ENCODE results near the gene EIF2B4.
A peak's percentile ranks its signal among the peaks of the same experiment; 100 is the strongest.
"Not testable (repeated sequence)": the region's sequence is repeated elsewhere in the genome, so short reads cannot be mapped to it uniquely, and the experiment has no call there.

EIF2B4 gene

GRCh38 chr2:27377618-27378095 lies 7.5 kb upstream of the EIF2B4 start:
- no peak for DNase-seq

GRCh38 chr2:27376866-27377617 lies 6.9 kb upstream of the EIF2B4 start:
- no peak for DNase-seq

- DNase-seq = no peak
Measured at GRCh38 chr2:27376151-27376865, 6.2 kb upstream of the EIF2B4 start.

- no peak for DNase-seq
Measured at GRCh38 chr2:27375513-27376099, 5.5 kb upstream of the EIF2B4 start.

GRCh38 chr2:27373567-27373966 lies 3.4 kb upstream of the EIF2B4 start:
- DNase-seq = no peak

GRCh38 chr2:27372937-27373336 lies 2.8 kb upstream of the EIF2B4 start:
- no peak for DNase-seq

- DNase-seq = peak; percentile 57 to 59
Measured at GRCh38 chr2:27370816-27371620, 880 bp upstream of the EIF2B4 start.

GRCh38 chr2:27369471-27370025 lies 590 bp downstream of the EIF2B4 start:
- no peak for DNase-seq

GRCh38 chr2:27363933-27364332 lies 6.2 kb downstream of the EIF2B4 start:
- no peak for DNase-seq

- DNase-seq = no peak
Measured at GRCh38 chr2:27362678-27363420, 7.3 kb downstream of the EIF2B4 start.

GRCh38 chr2:27356382-27357181 lies 13.6 kb downstream of the EIF2B4 start, which contains the start of gene GTF3C2:
Gene GTF3C2 (minus strand): TSS chr2:27356764. CDS start chr2:27343554, 13,210 bp downstream.
- peak; percentile 92 to 93 for DNase-seq

GRCh38 chr2:27356056-27356381 lies 14.1 kb downstream of the EIF2B4 start:
- no peak for DNase-seq

GRCh38 chr2:27354597-27354927 lies 15.6 kb downstream of the EIF2B4 start:
- DNase-seq = no peak

- no peak for DNase-seq
Measured at GRCh38 chr2:27353762-27354596, 16.2 kb downstream of the EIF2B4 start.

GRCh38 chr2:27353386-27353761 lies 16.8 kb downstream of the EIF2B4 start:
- DNase-seq = not testable (repeated sequence)

- peak in 1 of 2 donors; percentile 26 for DNase-seq
Measured at GRCh38 chr2:27351802-27352598, 18.1 kb downstream of the EIF2B4 start.

GRCh38 chr2:27350106-27350693 lies 19.9 kb downstream of the EIF2B4 start:
- no peak for DNase-seq

GRCh38 chr2:27347641-27348040 lies 22.5 kb downstream of the EIF2B4 start:
- no peak for DNase-seq

- no peak for DNase-seq
Measured at GRCh38 chr2:27336173-27336572, 34.0 kb downstream of the EIF2B4 start.
